GM12875 (cell line): ENCODE results near the gene CNTF.

Experiments used
- H3K4me3 ChIP-seq: one replicate; pipeline ENCODE4 v1.5.1; 2011; ENCODE audit warnings: low read depth, low read length, control low read depth
- TF ChIP-seq, protein P1 (sequence below): IDR thresholded peaks from 2 replicates; pipeline ENCODE4 v1.5.1; 2011; ENCODE audit warnings: low read depth, mild to moderate bottlenecking, control low read depth, inconsistent platforms, low read length, moderate library complexity, borderline replicate concordance; ENCODE audit not compliant: insufficient read depth

CNTF gene

GRCh38 chr11:58659910-58660570 lies 37.6 kb downstream of the CNTF start:
- TF ChIP-seq, protein P1, sequence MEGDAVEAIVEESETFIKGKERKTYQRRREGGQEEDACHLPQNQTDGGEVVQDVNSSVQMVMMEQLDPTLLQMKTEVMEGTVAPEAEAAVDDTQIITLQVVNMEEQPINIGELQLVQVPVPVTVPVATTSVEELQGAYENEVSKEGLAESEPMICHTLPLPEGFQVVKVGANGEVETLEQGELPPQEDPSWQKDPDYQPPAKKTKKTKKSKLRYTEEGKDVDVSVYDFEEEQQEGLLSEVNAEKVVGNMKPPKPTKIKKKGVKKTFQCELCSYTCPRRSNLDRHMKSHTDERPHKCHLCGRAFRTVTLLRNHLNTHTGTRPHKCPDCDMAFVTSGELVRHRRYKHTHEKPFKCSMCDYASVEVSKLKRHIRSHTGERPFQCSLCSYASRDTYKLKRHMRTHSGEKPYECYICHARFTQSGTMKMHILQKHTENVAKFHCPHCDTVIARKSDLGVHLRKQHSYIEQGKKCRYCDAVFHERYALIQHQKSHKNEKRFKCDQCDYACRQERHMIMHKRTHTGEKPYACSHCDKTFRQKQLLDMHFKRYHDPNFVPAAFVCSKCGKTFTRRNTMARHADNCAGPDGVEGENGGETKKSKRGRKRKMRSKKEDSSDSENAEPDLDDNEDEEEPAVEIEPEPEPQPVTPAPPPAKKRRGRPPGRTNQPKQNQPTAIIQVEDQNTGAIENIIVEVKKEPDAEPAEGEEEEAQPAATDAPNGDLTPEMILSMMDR, result no peak
- H3K4me3 ChIP-seq, result no peak overlapping the region

- no peak overlapping the region for H3K4me3 ChIP-seq
Measured at GRCh38 chr11:58671983-58672633, 49.6 kb downstream of the CNTF start.

GRCh38 chr11:58674609-58675008 lies 52.1 kb downstream of the CNTF start:
- no peak overlapping the region for H3K4me3 ChIP-seq
- TF ChIP-seq, protein P1, result no peak

More at GRCh38 chr11:58671983-58672633, 49.6 kb downstream of the CNTF start:
- TF ChIP-seq, protein P1, result no peak
